ENCODE data around the gene ATXN2L.
A peak's percentile ranks its signal among the peaks of the same experiment; 100 is the strongest.

ATXN2L gene

GRCh38 chr16:28838558-28838918 is 15.7 kb downstream of the ATXN2L start:
- no peak overlapping the region for H3K9ac ChIP-seq (ENCODE audit: low read depth, low read length)
- no peaks in the 10 kb centered on the region for H3K9me3 ChIP-seq (ENCODE audit: control insufficient read depth, insufficient read depth, low read length)
- H3K4me1 ChIP-seq (ENCODE audit: control insufficient read depth, insufficient read depth, low read length): no peaks in the 10 kb centered on the region
- no peak overlapping the region for H3K4me3 ChIP-seq (ENCODE audit: low read depth, low read length)
- H3K36me3 ChIP-seq (ENCODE audit: control insufficient read depth, insufficient read depth, low read length): peaks cover 65% of the 10 kb centered on the region
- no peaks in the 10 kb centered on the region for H3K27me3 ChIP-seq (ENCODE audit: control insufficient read depth, insufficient read depth, low read length)
- no peak overlapping the region for H3K27ac ChIP-seq (ENCODE audit: low read depth, low read length)

- Histone ChIP-seq H3K36me3 (ENCODE audit: control insufficient read depth, insufficient read depth, low read length) (peaks cover 65% of the 10 kb centered on the region), H3K27ac (ENCODE audit: low read depth, low read length) (no peak overlapping the region), H3K4me3 (ENCODE audit: low read depth, low read length) (no peak overlapping the region), H3K9me3 (ENCODE audit: control insufficient read depth, insufficient read depth, low read length) (no peaks in the 10 kb centered on the region), H3K27me3 (ENCODE audit: control insufficient read depth, insufficient read depth, low read length) (no peaks in the 10 kb centered on the region), H3K9ac (ENCODE audit: low read depth, low read length) (no peak overlapping the region), H3K4me1 (ENCODE audit: control insufficient read depth, insufficient read depth, low read length) (no peaks in the 10 kb centered on the region)
Observed at GRCh38 chr16:28839004-28839639, 16.3 kb downstream of the ATXN2L start.

DNA sequence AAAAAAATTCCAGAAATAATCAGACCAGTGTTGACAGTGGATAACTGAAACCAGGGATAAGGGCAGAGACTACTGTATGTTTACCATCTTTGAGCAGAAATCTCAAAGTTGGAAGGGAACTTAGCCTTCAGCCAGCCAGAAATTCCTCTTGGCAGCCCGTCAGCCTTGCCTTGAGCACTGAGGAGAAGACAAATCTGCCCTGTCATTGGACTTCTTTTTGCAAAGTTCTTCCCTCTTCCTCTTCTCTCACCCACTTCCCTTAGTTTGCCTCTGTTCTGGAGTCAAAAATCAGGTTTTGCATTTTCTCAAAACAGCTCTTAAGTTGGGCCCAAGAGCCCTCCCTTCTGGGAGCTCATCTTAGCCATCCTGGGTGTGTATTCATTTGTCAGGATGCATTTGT is 17.1 kb downstream of the ATXN2L start:
- no peaks in the 10 kb centered on the region for H3K9me3 ChIP-seq (ENCODE audit: control insufficient read depth, insufficient read depth, low read length)
- H3K4me3 ChIP-seq (ENCODE audit: low read depth, low read length): no peak overlapping the region
- H3K36me3 ChIP-seq (ENCODE audit: control insufficient read depth, insufficient read depth, low read length): peaks cover 65% of the 10 kb centered on the region
- H3K4me1 ChIP-seq (ENCODE audit: control insufficient read depth, insufficient read depth, low read length): no peaks in the 10 kb centered on the region
- no peak overlapping the region for H3K27ac ChIP-seq (ENCODE audit: low read depth, low read length)
- no peaks in the 10 kb centered on the region for H3K27me3 ChIP-seq (ENCODE audit: control insufficient read depth, insufficient read depth, low read length)
- no peak overlapping the region for H3K9ac ChIP-seq (ENCODE audit: low read depth, low read length)

DNA sequence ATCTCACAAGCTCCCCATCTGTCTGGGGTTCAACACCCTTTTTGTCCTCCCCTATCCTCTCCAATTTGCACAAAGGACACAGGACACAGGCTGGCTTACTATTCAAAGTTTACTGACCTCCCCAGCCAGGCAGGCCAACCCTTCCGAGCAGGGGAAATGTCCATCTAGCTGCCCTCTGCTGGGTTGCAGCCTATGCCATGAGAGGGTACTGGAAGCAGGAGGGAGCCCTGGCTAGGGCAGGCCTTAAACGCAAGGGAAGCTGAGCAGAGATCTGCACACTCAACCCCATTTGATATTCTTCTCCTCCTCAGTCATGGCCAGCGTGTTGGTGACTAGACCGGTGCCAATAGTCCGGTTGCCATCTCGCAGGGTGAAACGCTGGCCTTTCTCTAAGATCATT is 19.9 kb downstream of the ATXN2L start:
- H3K27me3 ChIP-seq (ENCODE audit: control insufficient read depth, insufficient read depth, low read length): no peaks in the 10 kb centered on the region
- H3K27ac ChIP-seq (ENCODE audit: low read depth, low read length): no peak overlapping the region
- peaks cover 41% of the 10 kb centered on the region for H3K36me3 ChIP-seq (ENCODE audit: control insufficient read depth, insufficient read depth, low read length)
- no peak overlapping the region for H3K9ac ChIP-seq (ENCODE audit: low read depth, low read length)
- H3K4me1 ChIP-seq (ENCODE audit: control insufficient read depth, insufficient read depth, low read length): no peaks in the 10 kb centered on the region
- no peaks in the 10 kb centered on the region for H3K9me3 ChIP-seq (ENCODE audit: control insufficient read depth, insufficient read depth, low read length)
- H3K4me3 ChIP-seq (ENCODE audit: low read depth, low read length): no peak overlapping the region

- Histone ChIP-seq H3K27me3 (ENCODE audit: control insufficient read depth, insufficient read depth, low read length) (no peaks in the 10 kb centered on the region), H3K4me3 (ENCODE audit: low read depth, low read length) (no peak overlapping the region), H3K27ac (ENCODE audit: low read depth, low read length) (no peak overlapping the region), H3K36me3 (ENCODE audit: control insufficient read depth, insufficient read depth, low read length) (peaks cover 35% of the 10 kb centered on the region), H3K9ac (ENCODE audit: low read depth, low read length) (no peak overlapping the region), H3K9me3 (ENCODE audit: control insufficient read depth, insufficient read depth, low read length) (no peaks in the 10 kb centered on the region), H3K4me1 (ENCODE audit: control insufficient read depth, insufficient read depth, low read length) (no peaks in the 10 kb centered on the region)
Observed at GRCh38 chr16:28843766-28844165, 21.0 kb downstream of the ATXN2L start.

- Histone ChIP-seq H3K27me3 (ENCODE audit: control insufficient read depth, insufficient read depth, low read length) (no peaks in the 10 kb centered on the region), H3K36me3 (ENCODE audit: control insufficient read depth, insufficient read depth, low read length) (peaks cover 35% of the 10 kb centered on the region), H3K9ac (ENCODE audit: low read depth, low read length) (no peak overlapping the region), H3K4me3 (ENCODE audit: low read depth, low read length) (no peak overlapping the region), H3K9me3 (ENCODE audit: control insufficient read depth, insufficient read depth, low read length) (no peaks in the 10 kb centered on the region), H3K4me1 (ENCODE audit: control insufficient read depth, insufficient read depth, low read length) (no peaks in the 10 kb centered on the region), H3K27ac (ENCODE audit: low read depth, low read length) (no peak overlapping the region)
Observed at GRCh38 chr16:28844226-28844885, 21.6 kb downstream of the ATXN2L start.

DNA sequence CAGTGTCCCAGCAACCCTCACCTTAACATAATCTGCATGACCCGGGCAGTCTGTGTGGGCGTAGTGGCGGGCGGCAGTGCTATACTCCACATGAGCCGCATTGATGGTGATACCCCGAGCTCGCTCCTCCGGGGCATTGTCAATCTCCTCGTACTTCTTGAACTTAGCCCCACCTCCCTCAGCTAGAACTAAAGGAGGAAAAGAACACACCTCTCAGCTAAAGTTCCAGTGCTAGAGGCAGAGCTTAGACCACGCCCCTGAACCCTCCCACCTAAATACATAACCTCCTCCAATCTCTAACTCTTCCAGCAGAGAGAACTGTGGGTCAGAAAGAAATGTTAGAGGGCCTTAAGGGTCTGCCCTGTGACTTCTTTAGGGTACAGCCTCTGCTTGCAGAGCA is 22.5 kb downstream of the ATXN2L start:
- H3K4me3 ChIP-seq (ENCODE audit: low read depth, low read length): peak overlapping the region; percentile 96
- peaks cover 35% of the 10 kb centered on the region for H3K36me3 ChIP-seq (ENCODE audit: control insufficient read depth, insufficient read depth, low read length)
- H3K9ac ChIP-seq (ENCODE audit: low read depth, low read length): peak overlapping the region; percentile 87
- H3K9me3 ChIP-seq (ENCODE audit: control insufficient read depth, insufficient read depth, low read length): no peaks in the 10 kb centered on the region
- H3K27me3 ChIP-seq (ENCODE audit: control insufficient read depth, insufficient read depth, low read length): no peaks in the 10 kb centered on the region
- no peaks in the 10 kb centered on the region for H3K4me1 ChIP-seq (ENCODE audit: control insufficient read depth, insufficient read depth, low read length)
- H3K27ac ChIP-seq (ENCODE audit: low read depth, low read length): peak overlapping the region; percentile 86

DNA sequence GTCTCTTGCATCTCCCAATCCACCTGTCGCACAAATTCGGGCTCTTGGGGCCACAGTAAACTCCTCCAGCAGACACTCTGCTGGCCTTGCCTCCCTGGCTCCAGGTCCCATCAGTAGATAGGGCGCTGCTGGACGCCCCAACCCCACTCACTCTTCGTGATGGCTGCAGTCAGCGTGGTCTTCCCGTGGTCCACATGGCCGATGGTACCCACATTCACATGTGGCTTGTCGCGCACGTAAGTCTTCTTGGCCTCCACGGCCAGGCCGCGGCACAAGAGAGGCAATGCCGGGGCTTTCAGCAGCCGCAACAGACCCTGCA is 22.9 kb downstream of the ATXN2L start:
- H3K27me3 ChIP-seq (ENCODE audit: control insufficient read depth, insufficient read depth, low read length): no peaks in the 10 kb centered on the region
- no peaks in the 10 kb centered on the region for H3K9me3 ChIP-seq (ENCODE audit: control insufficient read depth, insufficient read depth, low read length)
- peak overlapping the region; percentile 87 for H3K9ac ChIP-seq (ENCODE audit: low read depth, low read length)
- H3K27ac ChIP-seq (ENCODE audit: low read depth, low read length): peak overlapping the region; percentile 86
- H3K36me3 ChIP-seq (ENCODE audit: control insufficient read depth, insufficient read depth, low read length): peaks cover 35% of the 10 kb centered on the region
- no peaks in the 10 kb centered on the region for H3K4me1 ChIP-seq (ENCODE audit: control insufficient read depth, insufficient read depth, low read length)
- H3K4me3 ChIP-seq (ENCODE audit: low read depth, low read length): peak overlapping the region; percentile 96

- Histone ChIP-seq H3K4me3 (ENCODE audit: low read depth, low read length) (peak within 1 kb of the TSS; percentile 96), H3K9me3 (ENCODE audit: control insufficient read depth, insufficient read depth, low read length) (no peaks in the 10 kb centered on the region), H3K27me3 (ENCODE audit: control insufficient read depth, insufficient read depth, low read length) (no peaks in the 10 kb centered on the region), H3K4me1 (ENCODE audit: control insufficient read depth, insufficient read depth, low read length) (no peaks in the 10 kb centered on the region), H3K9ac (ENCODE audit: low read depth, low read length) (peak within 1 kb of the TSS; percentile 87), H3K36me3 (ENCODE audit: control insufficient read depth, insufficient read depth, low read length) (peaks cover 35% of the 10 kb centered on the region), H3K27ac (ENCODE audit: low read depth, low read length) (peak within 1 kb of the TSS; percentile 86)
Observed at GRCh38 chr16:28846080-28846932, 23.5 kb downstream of the ATXN2L start, which contains the start of gene TUFM. Gene TUFM (minus strand): TSS chr16:28846348. CDS start chr16:28846269, 79 bp downstream.

GRCh38 chr16:28846933-28847273 is 24.1 kb downstream of the ATXN2L start:
- Histone ChIP-seq H3K27ac (ENCODE audit: low read depth, low read length) (peak overlapping the region; percentile 86), H3K9ac (ENCODE audit: low read depth, low read length) (peak overlapping the region; percentile 68), H3K27me3 (ENCODE audit: control insufficient read depth, insufficient read depth, low read length) (no peaks in the 10 kb centered on the region), H3K4me1 (ENCODE audit: control insufficient read depth, insufficient read depth, low read length) (no peaks in the 10 kb centered on the region), H3K36me3 (ENCODE audit: control insufficient read depth, insufficient read depth, low read length) (peaks cover 33% of the 10 kb centered on the region), H3K9me3 (ENCODE audit: control insufficient read depth, insufficient read depth, low read length) (no peaks in the 10 kb centered on the region), H3K4me3 (ENCODE audit: low read depth, low read length) (peak overlapping the region; percentile 96)

DNA sequence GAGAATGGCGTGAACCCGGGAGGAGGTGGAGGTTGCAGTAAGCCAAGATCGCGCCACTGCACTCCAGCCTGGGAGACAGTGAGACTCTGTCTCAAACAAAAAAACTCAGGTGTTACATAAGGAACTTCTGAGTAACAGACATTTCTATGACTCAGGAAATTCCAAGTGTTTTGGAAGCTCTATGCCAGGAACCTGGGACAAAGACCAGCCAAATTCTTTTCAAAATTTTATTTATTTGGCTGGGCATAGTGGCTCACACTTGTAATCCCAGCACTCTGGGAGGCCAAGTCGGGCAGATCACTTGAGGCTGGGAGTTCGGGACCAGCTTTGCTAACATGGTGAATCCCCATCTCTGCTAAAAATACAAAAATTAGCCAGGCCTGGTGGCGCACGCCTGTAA is 35.6 kb downstream of the ATXN2L start:
- H3K9ac ChIP-seq (ENCODE audit: low read depth, low read length): no peak overlapping the region
- H3K4me3 ChIP-seq (ENCODE audit: low read depth, low read length): no peak overlapping the region
- H3K27ac ChIP-seq (ENCODE audit: low read depth, low read length): no peak overlapping the region
- no peaks in the 10 kb centered on the region for H3K4me1 ChIP-seq (ENCODE audit: control insufficient read depth, insufficient read depth, low read length)
- no peaks in the 10 kb centered on the region for H3K36me3 ChIP-seq (ENCODE audit: control insufficient read depth, insufficient read depth, low read length)
- no peaks in the 10 kb centered on the region for H3K27me3 ChIP-seq (ENCODE audit: control insufficient read depth, insufficient read depth, low read length)
- H3K9me3 ChIP-seq (ENCODE audit: control insufficient read depth, insufficient read depth, low read length): no peaks in the 10 kb centered on the region

All from HUES48 (cell line).